RWPE2 (cell line): ENCODE data around the gene BRME1.
A peak's percentile ranks its signal among the peaks of the same experiment; 100 is the strongest.

ENCODE experiments used
- ATAC-seq: fragments of 200-7000 bp; cut with Tn5 transposase; 3 replicates; pipeline ENCODE4 v1.9.1; 2021; ENCODE audit warnings: low read depth
- DNase-seq: peaks from one replicate; pipeline ENCODE4 v3.0.0-alpha.2; 2020; ENCODE audit warnings: low spot score
- H3K27ac ChIP-seq: fragments of 450-650 bp; 2 replicates; pipeline ENCODE4 v1.5.1; 2017; ENCODE audit warnings: mild to moderate bottlenecking; ENCODE audit not compliant: poor library complexity, severe bottlenecking
- H3K27me3 ChIP-seq: fragments of 250-450 bp; sonication (Bioruptor Pico); 2 replicates; pipeline ENCODE4 v1.5.1; 2021; ENCODE audit warnings: mild to moderate bottlenecking, moderate library complexity; ENCODE audit not compliant: insufficient read depth, poor library complexity, severe bottlenecking
- H3K36me3 ChIP-seq: fragments of 250-450 bp; sonication (Bioruptor Pico); 2 replicates; pipeline ENCODE4 v1.5.1; 2020; ENCODE audit warnings: low read depth, mild to moderate bottlenecking, moderate library complexity
- H3K4me1 ChIP-seq: fragments of 250-450 bp; sonication (Bioruptor Pico); 2 replicates; pipeline ENCODE4 v1.5.1; 2021; ENCODE audit warnings: mild to moderate bottlenecking, moderate library complexity; ENCODE audit not compliant: insufficient read depth, poor library complexity, severe bottlenecking
- H3K4me3 ChIP-seq: fragments of 250-450 bp; sonication (Bioruptor Pico); 2 replicates; pipeline ENCODE4 v1.5.1; 2021; ENCODE audit warnings: mild to moderate bottlenecking, moderate library complexity; ENCODE audit not compliant: severe bottlenecking
- H3K9me3 ChIP-seq: fragments of 250-450 bp; sonication (Bioruptor Pico); 2 replicates; pipeline ENCODE4 v1.5.1; 2021; ENCODE audit warnings: mild to moderate bottlenecking, moderate library complexity; ENCODE audit not compliant: severe bottlenecking
- CTCF ChIP-seq: fragments of 450-650 bp; IDR thresholded peaks from one replicate; pipeline ENCODE4 v1.5.1; 2017; ENCODE audit warnings: mild to moderate bottlenecking, moderate library complexity; ENCODE audit not compliant: poor library complexity, severe bottlenecking

The BRME1 gene

GRCh38 chr19:13909430-13909829 is 3.5 kb upstream of the BRME1 start:
- Histone ChIP-seq H3K4me3 (no peak overlapping the region), H3K4me1 (no peaks in the 10 kb centered on the region), H3K27me3 (no peaks in the 10 kb centered on the region), H3K27ac (no peak overlapping the region), H3K9me3 (no peaks in the 10 kb centered on the region), H3K36me3 (peaks cover 40% of the 10 kb centered on the region)
- DNase-seq (no peak), ATAC-seq (no peak)
- TF ChIP-seq CTCF: no peak

DNA sequence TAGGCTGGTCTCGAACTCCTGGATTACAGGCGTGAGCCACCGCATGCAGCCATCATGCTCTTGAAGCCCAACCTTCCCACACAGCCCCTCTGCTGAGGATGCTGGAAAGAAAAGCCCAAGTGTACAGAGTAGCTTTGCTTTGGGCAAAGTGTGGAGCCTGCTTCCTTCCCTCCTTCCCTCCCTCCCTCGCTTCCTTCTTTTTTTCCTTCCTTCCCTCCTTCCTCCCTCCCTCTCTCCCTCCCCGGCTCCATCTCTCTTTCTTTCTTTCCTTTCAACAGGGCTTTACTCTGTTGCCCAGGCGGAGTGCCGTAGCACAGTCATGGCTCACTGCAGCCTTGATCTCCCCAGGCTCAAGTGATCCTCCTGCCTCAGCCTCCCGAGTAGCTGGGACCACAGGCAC is 2.8 kb upstream of the BRME1 start:
- Histone ChIP-seq H3K4me3 (no peak overlapping the region), H3K9me3 (no peaks in the 10 kb centered on the region), H3K27ac (no peak overlapping the region), H3K4me1 (no peaks in the 10 kb centered on the region), H3K27me3 (no peaks in the 10 kb centered on the region), H3K36me3 (peaks cover 34% of the 10 kb centered on the region)
- DNase-seq (no peak), ATAC-seq (no peak)
- no peak for TF ChIP-seq CTCF

DNA sequence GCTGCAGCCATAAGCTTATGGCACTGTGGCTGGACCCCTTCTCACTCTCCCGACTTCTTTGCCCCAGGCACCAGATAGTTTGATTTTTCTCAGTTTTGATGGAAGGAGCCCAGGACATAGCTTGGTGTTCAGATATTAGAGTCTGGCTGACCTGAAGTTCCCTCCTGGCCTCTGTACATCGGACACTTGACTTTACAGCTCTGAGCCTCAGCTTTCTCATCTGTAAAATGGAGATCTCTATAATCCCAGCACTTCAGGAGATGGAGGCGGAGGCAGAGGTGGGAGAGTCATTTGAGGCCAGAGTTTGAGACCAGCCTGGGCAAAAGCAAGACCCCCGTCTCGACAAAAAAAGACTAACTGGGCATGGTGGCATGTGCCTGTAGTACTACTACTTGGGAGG is 993 bp upstream of the BRME1 start:
- Histone ChIP-seq H3K36me3 (peaks cover 16% of the 10 kb centered on the region), H3K27ac (peak overlapping the region; percentile 43), H3K9me3 (no peaks in the 10 kb centered on the region), H3K27me3 (no peaks in the 10 kb centered on the region), H3K4me3 (peak overlapping the region; percentile 62), H3K4me1 (no peaks in the 10 kb centered on the region)
- DNase-seq (no peak), ATAC-seq (no peak)
- TF ChIP-seq CTCF: no peak

DNA sequence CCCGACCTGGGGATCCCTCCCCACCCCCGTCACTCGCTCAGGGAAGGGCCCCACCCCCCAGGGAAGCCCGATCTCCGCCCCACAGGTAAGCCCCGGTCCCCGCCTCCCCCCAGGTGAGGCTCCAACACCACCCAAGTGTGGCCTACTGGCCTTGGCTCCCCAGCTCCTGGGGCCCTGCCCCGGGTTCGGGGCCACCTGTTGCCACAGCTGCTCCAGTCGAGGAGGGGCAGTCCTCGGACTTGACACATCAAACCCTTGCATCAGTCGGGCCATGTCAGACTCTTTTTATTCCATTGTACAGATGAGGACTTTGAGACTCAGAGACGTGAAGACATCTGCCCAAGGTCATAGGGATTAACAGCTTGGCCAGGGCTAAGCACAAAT is 596 bp upstream of the BRME1 start:
- peak; percentile 62 for ATAC-seq
- Histone ChIP-seq H3K27me3 (no peaks in the 10 kb centered on the region), H3K4me1 (no peaks in the 10 kb centered on the region), H3K36me3 (peaks cover 14% of the 10 kb centered on the region), H3K27ac (peak overlapping the region; percentile 43), H3K4me3 (peak overlapping the region; percentile 62), H3K9me3 (no peaks in the 10 kb centered on the region)
- no peak for TF ChIP-seq CTCF
- no peak for DNase-seq

GRCh38 chr19:13902993-13903555 is 2.8 kb downstream of the BRME1 start:
- ATAC-seq (no peak), DNase-seq (no peak)

More at GRCh38 chr19:13902993-13903555, 2.8 kb downstream of the BRME1 start:
- Histone ChIP-seq H3K4me3 (no peak overlapping the region), H3K27me3 (no peaks in the 10 kb centered on the region), H3K4me1 (no peaks in the 10 kb centered on the region), H3K36me3 (no peaks in the 10 kb centered on the region), H3K9me3 (no peaks in the 10 kb centered on the region), H3K27ac (no peak overlapping the region)
- TF ChIP-seq CTCF: peak; percentile 52
